ENCODE measurements around the gene ACMSD.

GRCh38 chr2:134917888-134918525 is 79.6 kb downstream of the ACMSD start:
- peak; percentile 9 to 38 (median 24) for TF ChIP-seq CTCF (IDR thresholded peaks at IDR 0.05)
- peak; percentile 54 to 73 for TF ChIP-seq POLR2A (IDR thresholded peaks at IDR 0.05)

Data from tibial nerve (tissue), 3 donors.